ENCODE data around the gene POLR2E. TPM values are rescaled to one million over a fixed set of nuclear protein-coding genes. Genes with fewer than 3 reads are reported as not detected.

POLR2E gene
- total and polyA plus RNA-seq, 9 of the 15 experiments (the other 6 are each of a cell fraction or from before 2014, with no cell fraction given): 3.4 to 413 (median 244) TPM

- TF ChIP-seq ZNF318 (IDR thresholded peaks at IDR 0.05; ENCODE audit: borderline replicate concordance in 1 of 2, low read depth in 1 of 2): no peak
- peak; percentile 15; the same call in 1 of the 2 replicates for TF ChIP-seq ATF3 (IDR thresholded peaks at IDR 0.05)
- TF ChIP-seq ATF3 (CRISPR knock-in tag; conservative IDR thresholded peaks at IDR 0.05): no peak
- peak; percentile 84 for TF ChIP-seq ASH1L (IDR thresholded peaks at IDR 0.05; ENCODE audit: borderline replicate concordance, low read depth, partially characterized antibody)
- TF ChIP-seq CBX2 (IDR thresholded peaks at IDR 0.05; ENCODE audit: insufficient read depth, low read length, poor library complexity, severe bottlenecking): no peak
- TF ChIP-seq CC2D1A (IDR thresholded peaks at IDR 0.05): peak; percentile 24; the same call in 1 of the 2 replicates
- peak; percentile 51; the same call in 1 of the 2 replicates for TF ChIP-seq MBD2 (IDR thresholded peaks at IDR 0.05; ENCODE audit: borderline replicate concordance, low read depth)
- no peak for TF ChIP-seq ZNF75A (CRISPR knock-in tag; IDR thresholded peaks at IDR 0.05)
- TF ChIP-seq RERE (CRISPR knock-in tag; IDR thresholded peaks at IDR 0.05; ENCODE audit: borderline replicate concordance): no peak
These were observed 38.3 kb upstream of the POLR2E start (continued) for GRCh38 chr19:1133471-1133929.

Measured in K562 (cell line).